ENCODE results near the gene LRRC7.
"Not testable (repeated sequence)": the region's sequence is repeated elsewhere in the genome, so short reads cannot be mapped to it uniquely, and the experiment has no call there.

The LRRC7 gene

DNA sequence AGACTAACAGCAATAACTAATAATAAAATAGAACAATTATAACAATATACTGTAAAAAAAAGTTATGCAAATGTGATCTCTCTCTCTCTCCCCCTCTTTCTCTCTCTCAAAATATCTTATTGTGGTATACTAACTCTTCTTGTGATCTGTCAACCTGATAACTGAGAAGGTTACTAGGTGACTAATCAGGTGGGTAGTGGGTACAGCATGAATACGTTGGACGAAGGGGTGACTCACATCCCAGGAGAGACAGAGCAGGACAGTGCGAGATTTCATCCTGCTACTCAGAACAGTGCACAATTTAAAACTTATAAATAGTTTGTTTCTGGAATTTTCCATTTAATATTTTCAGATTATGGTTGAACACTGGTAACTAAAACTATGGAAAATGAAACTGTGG is 380.1 kb downstream of the LRRC7 start:
- Histone ChIP-seq H4K20me1 (ENCODE audit: insufficient read depth, low read length) (no peaks in the 10 kb centered on the region), H3K27ac (ENCODE audit: low read length) (no peak overlapping the region), H3K79me2 (ENCODE audit: insufficient read depth, low read length) (no peaks in the 10 kb centered on the region), H3K4me1 (ENCODE audit: insufficient read depth, low read length) (no peaks in the 10 kb centered on the region), H3K27me3 (ENCODE audit: insufficient read depth, low read length, poor library complexity) (no peaks in the 10 kb centered on the region), H3K36me3 (ENCODE audit: insufficient read depth, low read length) (no peaks in the 10 kb centered on the region), H3K4me2 (ENCODE audit: insufficient read depth, low read length) (no peak overlapping the region), H2AFZ (ENCODE audit: low read depth, low read length) (no peak overlapping the region), H3K9me3 (ENCODE audit: insufficient read depth, low read length, severe bottlenecking) (no peaks in the 10 kb centered on the region), H3K9ac (ENCODE audit: low read depth, low read length) (no peak overlapping the region), H3K4me3 (ENCODE audit: low read depth in 1 of 2, low read length in 2 of 2) (no peak overlapping the region)
- TF ChIP-seq, protein P1, sequence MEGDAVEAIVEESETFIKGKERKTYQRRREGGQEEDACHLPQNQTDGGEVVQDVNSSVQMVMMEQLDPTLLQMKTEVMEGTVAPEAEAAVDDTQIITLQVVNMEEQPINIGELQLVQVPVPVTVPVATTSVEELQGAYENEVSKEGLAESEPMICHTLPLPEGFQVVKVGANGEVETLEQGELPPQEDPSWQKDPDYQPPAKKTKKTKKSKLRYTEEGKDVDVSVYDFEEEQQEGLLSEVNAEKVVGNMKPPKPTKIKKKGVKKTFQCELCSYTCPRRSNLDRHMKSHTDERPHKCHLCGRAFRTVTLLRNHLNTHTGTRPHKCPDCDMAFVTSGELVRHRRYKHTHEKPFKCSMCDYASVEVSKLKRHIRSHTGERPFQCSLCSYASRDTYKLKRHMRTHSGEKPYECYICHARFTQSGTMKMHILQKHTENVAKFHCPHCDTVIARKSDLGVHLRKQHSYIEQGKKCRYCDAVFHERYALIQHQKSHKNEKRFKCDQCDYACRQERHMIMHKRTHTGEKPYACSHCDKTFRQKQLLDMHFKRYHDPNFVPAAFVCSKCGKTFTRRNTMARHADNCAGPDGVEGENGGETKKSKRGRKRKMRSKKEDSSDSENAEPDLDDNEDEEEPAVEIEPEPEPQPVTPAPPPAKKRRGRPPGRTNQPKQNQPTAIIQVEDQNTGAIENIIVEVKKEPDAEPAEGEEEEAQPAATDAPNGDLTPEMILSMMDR (IDR thresholded peaks at IDR 0.05; ENCODE audit: borderline replicate concordance, extremely low read depth, low read length, poor library complexity, severe bottlenecking) = no peak
- TF ChIP-seq EZH2 (IDR thresholded peaks at IDR 0.05; ENCODE audit: borderline replicate concordance, low read depth, low read length, severe bottlenecking) = no peak
- DNase-seq = no peak
- ATAC-seq (ENCODE audit: insufficient read depth, low read depth) = no peak

- TF ChIP-seq EZH2 (IDR thresholded peaks at IDR 0.05; ENCODE audit: borderline replicate concordance, low read depth, low read length, severe bottlenecking) = no peak
- TF ChIP-seq, protein P1 (IDR thresholded peaks at IDR 0.05; ENCODE audit: borderline replicate concordance, extremely low read depth, low read length, poor library complexity, severe bottlenecking) = no peak
- Histone ChIP-seq H3K9me3 (ENCODE audit: insufficient read depth, low read length, severe bottlenecking) (no peaks in the 10 kb centered on the region), H2AFZ (ENCODE audit: low read depth, low read length) (no peak overlapping the region), H3K27me3 (ENCODE audit: insufficient read depth, low read length, poor library complexity) (no peaks in the 10 kb centered on the region), H3K27ac (ENCODE audit: low read length) (no peak overlapping the region), H3K79me2 (ENCODE audit: insufficient read depth, low read length) (no peaks in the 10 kb centered on the region), H3K36me3 (ENCODE audit: insufficient read depth, low read length) (no peaks in the 10 kb centered on the region), H3K4me3 (ENCODE audit: low read depth in 1 of 2, low read length in 2 of 2) (no peak overlapping the region), H4K20me1 (ENCODE audit: insufficient read depth, low read length) (no peaks in the 10 kb centered on the region), H3K4me2 (ENCODE audit: insufficient read depth, low read length) (no peak overlapping the region), H3K9ac (ENCODE audit: low read depth, low read length) (no peak overlapping the region), H3K4me1 (ENCODE audit: insufficient read depth, low read length) (no peaks in the 10 kb centered on the region)
- DNase-seq (no peak), ATAC-seq (ENCODE audit: insufficient read depth, low read depth) (no peak)
These were observed 385.0 kb downstream of the LRRC7 start for GRCh38 chr1:69952676-69953075.

DNA sequence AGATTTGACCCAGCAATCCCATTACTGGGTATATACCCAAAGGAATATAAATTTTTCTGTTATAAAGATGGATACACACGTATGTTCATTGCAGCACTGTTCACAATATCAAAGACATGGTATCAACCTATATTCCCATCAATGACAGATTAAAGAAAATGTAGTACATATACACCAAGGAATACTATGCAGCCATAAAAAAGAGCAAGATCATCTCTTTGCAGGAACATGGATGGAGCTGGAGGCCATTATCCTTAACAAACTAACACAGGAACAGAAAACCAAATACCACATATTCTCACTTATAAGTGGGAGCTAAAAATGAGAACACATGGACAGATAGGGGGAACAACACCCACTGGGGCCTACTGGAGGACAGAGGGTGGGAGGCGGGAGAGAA is 394.7 kb downstream of the LRRC7 start:
- H3K9me3 ChIP-seq (ENCODE audit: insufficient read depth, low read length, severe bottlenecking); H2AFZ ChIP-seq (ENCODE audit: low read depth, low read length); H3K4me2 ChIP-seq (ENCODE audit: insufficient read depth, low read length); H3K4me1 ChIP-seq (ENCODE audit: insufficient read depth, low read length); H3K27ac ChIP-seq (ENCODE audit: low read length); H3K36me3 ChIP-seq (ENCODE audit: insufficient read depth, low read length); H3K27me3 ChIP-seq (ENCODE audit: insufficient read depth, low read length, poor library complexity); H3K4me3 ChIP-seq (ENCODE audit: low read depth in 1 of 2, low read length in 2 of 2); DNase-seq; ATAC-seq (ENCODE audit: insufficient read depth, low read depth); H3K79me2 ChIP-seq (ENCODE audit: insufficient read depth, low read length); H3K9ac ChIP-seq (ENCODE audit: low read depth, low read length); H4K20me1 ChIP-seq (ENCODE audit: insufficient read depth, low read length): not testable (repeated sequence)

- H3K9me3 ChIP-seq (ENCODE audit: insufficient read depth, low read length, severe bottlenecking) = no peaks in the 10 kb centered on the region
- H3K27ac ChIP-seq (ENCODE audit: low read length) = no peak overlapping the region
- no peaks in the 10 kb centered on the region for H3K36me3 ChIP-seq (ENCODE audit: insufficient read depth, low read length)
- H2AFZ ChIP-seq (ENCODE audit: low read depth, low read length) = no peak overlapping the region
- no peaks in the 10 kb centered on the region for H3K4me1 ChIP-seq (ENCODE audit: insufficient read depth, low read length)
- no peaks in the 10 kb centered on the region for H3K27me3 ChIP-seq (ENCODE audit: insufficient read depth, low read length, poor library complexity)
- TF ChIP-seq, protein P1 (IDR thresholded peaks at IDR 0.05; ENCODE audit: borderline replicate concordance, extremely low read depth, low read length, poor library complexity, severe bottlenecking) = no peak
- no peak for TF ChIP-seq EZH2 (IDR thresholded peaks at IDR 0.05; ENCODE audit: borderline replicate concordance, low read depth, low read length, severe bottlenecking)
- H3K4me3 ChIP-seq (ENCODE audit: low read depth in 1 of 2, low read length in 2 of 2) = no peak overlapping the region
- no peaks in the 10 kb centered on the region for H4K20me1 ChIP-seq (ENCODE audit: insufficient read depth, low read length)
- DNase-seq = no peak
- H3K79me2 ChIP-seq (ENCODE audit: insufficient read depth, low read length) = no peaks in the 10 kb centered on the region
- no peak overlapping the region for H3K9ac ChIP-seq (ENCODE audit: low read depth, low read length)
- no peak overlapping the region for H3K4me2 ChIP-seq (ENCODE audit: insufficient read depth, low read length)
- ATAC-seq (ENCODE audit: insufficient read depth, low read depth) = no peak
These were observed 399.6 kb downstream of the LRRC7 start for GRCh38 chr1:69967245-69967766.

Data from DND-41 (cell line).